BJ (cell line): ENCODE results near the gene EXD3. TPM values are rescaled to one million over a fixed set of nuclear protein-coding genes. Genes with fewer than 3 reads are reported as not detected.

Experiments
- CTCF ChIA-PET: fragments of 350-600 bp; formaldehyde crosslinking; extraction: SDS; loops from one replicate; lab custom pipeline; 2021; ENCODE audit warnings: antibody characterized with exemption, inconsistent platforms; lab: Yijun Ruan, JAX
- POLR2A ChIA-PET: fragments of 300-600 bp; sonication (Branson Sonifier 250); formaldehyde crosslinking; extraction: SDS; loops from one replicate; lab custom pipeline; 2021; ENCODE audit warnings: antibody characterized with exemption; lab: Charles Lee
- DNase-seq: peaks from one replicate; pipeline ENCODE4 v3.0.0-alpha.2; 2011; ENCODE audit warnings: low read depth
- H3K27me3 ChIP-seq: 2 replicates; pipeline ENCODE4 v1.6.0; 2011; ENCODE audit warnings: low read length; ENCODE audit not compliant: control insufficient read depth, insufficient read depth
- H3K36me3 ChIP-seq: 2 replicates; pipeline ENCODE4 v1.5.1; 2011; ENCODE audit warnings: low read length; ENCODE audit not compliant: control insufficient read depth, insufficient read depth
- H3K4me3 ChIP-seq: 2 replicates; pipeline ENCODE4 v1.5.1; 2011; ENCODE audit warnings: low read depth, mild to moderate bottlenecking, control low read depth, low read length
- CTCF ChIP-seq: IDR thresholded peaks from 2 replicates; pipeline ENCODE4 v1.5.1; 2011; ENCODE audit warnings: low read depth, mild to moderate bottlenecking, control low read depth, inconsistent platforms, low read length, moderate library complexity; ENCODE audit not compliant: insufficient read depth
- polyA plus RNA-seq: library from polyadenylated mRNA; depleted of rRNA; stranded (reverse); fragments of >200 nt; gene quantifications from 2 replicates; pipeline ENCODE4 v1.2.3, GENCODE V29; 2011

Gene EXD3
- polyA plus RNA-seq, 1 experiment: 5.4 TPM

GRCh38 chr9:137372693-137373610 lies 50.0 kb downstream of the EXD3 start:
- H3K27me3 ChIP-seq: no peaks in the 10 kb centered on the region
- DNase-seq: no peak
- ChIA-PET CTCF (interaction anchor here (1.2 kb wide), 1 partner anchor 11 kb away, joined by 3 read pairs; no protein-coding TSS in a partner anchor), POLR2A (no interaction called here)
- H3K4me3 ChIP-seq: no peak overlapping the region
- no peaks in the 10 kb centered on the region for H3K36me3 ChIP-seq
- TF ChIP-seq CTCF: no peak

- Histone ChIP-seq H3K4me3 (no peak overlapping the region), H3K27me3 (no peaks in the 10 kb centered on the region), H3K36me3 (no peaks in the 10 kb centered on the region)
- DNase-seq: no peak
- POLR2A ChIA-PET: no interaction called here
- CTCF ChIA-PET: interaction anchor here (1.2 kb wide), 1 partner anchor 10 kb away, joined by 3 read pairs; no protein-coding TSS in a partner anchor
- no peak for TF ChIP-seq CTCF
These were observed 50.9 kb downstream of the EXD3 start for GRCh38 chr9:137371946-137372651.

GRCh38 chr9:137371521-137371941 lies 51.4 kb downstream of the EXD3 start:
- Histone ChIP-seq H3K36me3 (no peaks in the 10 kb centered on the region), H3K4me3 (no peak overlapping the region), H3K27me3 (no peaks in the 10 kb centered on the region)
- ChIA-PET CTCF (interaction anchor here (1.2 kb wide), 1 partner anchor 10 kb away, joined by 3 read pairs; no protein-coding TSS in a partner anchor), POLR2A (no interaction called here)
- no peak for DNase-seq
- TF ChIP-seq CTCF: no peak

GRCh38 chr9:137370865-137371520 lies 52.0 kb downstream of the EXD3 start:
- Histone ChIP-seq H3K4me3 (no peak overlapping the region), H3K27me3 (no peaks in the 10 kb centered on the region), H3K36me3 (no peaks in the 10 kb centered on the region)
- POLR2A ChIA-PET: no interaction called here
- no peak for TF ChIP-seq CTCF
- CTCF ChIA-PET: no interaction called here
- DNase-seq: no peak
